H1 (cell line): ENCODE measurements around the gene USP16. TPM values are rescaled to one million over a fixed set of nuclear protein-coding genes. Genes with fewer than 3 reads are reported as not detected.

Experiments used
- ATF2 ChIP-seq: IDR thresholded peaks from 2 replicates; pipeline ENCODE4 v1.6.1; 2012; ENCODE audit warnings: low read length, inconsistent platforms
- CHD7 ChIP-seq: fragments of 300-600 bp; sonication (generic); IDR thresholded peaks from 2 replicates; pipeline ENCODE4 v1.7.1; 2012; ENCODE audit warnings: low read length, moderate library complexity, mild to moderate bottlenecking, inconsistent platforms; ENCODE audit not compliant: insufficient replicate concordance
- NRF1 ChIP-seq: IDR thresholded peaks from 2 replicates; pipeline ENCODE4 v1.6.1; 2011; ENCODE audit warnings: mild to moderate bottlenecking, low read depth, low read length, improper control_type of control experiment
- SIRT6 ChIP-seq: IDR thresholded peaks from one replicate; pipeline ENCODE4 v1.7.1; 2012; ENCODE audit warnings: low read length, inconsistent platforms
- TAF1 ChIP-seq: IDR thresholded peaks from 2 replicates; pipeline ENCODE4 v1.6.1; 2011; ENCODE audit warnings: mild to moderate bottlenecking, low read depth, low read length
- USF2 ChIP-seq: IDR thresholded peaks from 2 replicates; pipeline ENCODE4 v1.6.1; 2011; ENCODE audit warnings: low read length, improper control_type of control experiment
- polyA plus RNA-seq, 7 experiments: library from polyadenylated mRNA; depleted of rRNA in 3 of 7; stranded (reverse) in 5 of 7; unstranded in 2 of 7; fragments of >200 nt in 5 of 7; fragments of 200-250 nt in 2 of 7; gene quantifications; 1 replicate in 5 of 7; 2 replicates in 1 of 7; 4 replicates in 1 of 7; pipeline versions ENCODE4 v1.2.1 to v1.2.3, GENCODE V29; 2011 to 2013; ENCODE audit warnings: missing spikeins in 2 of 7, mixed read lengths in 2 of 7
- total RNA-seq: library from RNA; stranded (reverse); fragmentation: NEBNext Ultra II Directional; extraction: Animal tissue kit (Norgen Biotek cat#: 25700); gene quantifications from 2 replicates; pipeline ENCODE4 v1.2.1, GENCODE V29; 2021
- TF ChIP-seq, protein P1 (sequence below): IDR thresholded peaks from 2 replicates; pipeline ENCODE4 v1.6.1; 2012; ENCODE audit warnings: inconsistent platforms

Gene USP16
- total and polyA plus RNA-seq, 2 of the 8 experiments (the other 6 are each of a cell fraction or from before 2014, with no cell fraction given): 3.4 to 19.1 TPM

DNA sequence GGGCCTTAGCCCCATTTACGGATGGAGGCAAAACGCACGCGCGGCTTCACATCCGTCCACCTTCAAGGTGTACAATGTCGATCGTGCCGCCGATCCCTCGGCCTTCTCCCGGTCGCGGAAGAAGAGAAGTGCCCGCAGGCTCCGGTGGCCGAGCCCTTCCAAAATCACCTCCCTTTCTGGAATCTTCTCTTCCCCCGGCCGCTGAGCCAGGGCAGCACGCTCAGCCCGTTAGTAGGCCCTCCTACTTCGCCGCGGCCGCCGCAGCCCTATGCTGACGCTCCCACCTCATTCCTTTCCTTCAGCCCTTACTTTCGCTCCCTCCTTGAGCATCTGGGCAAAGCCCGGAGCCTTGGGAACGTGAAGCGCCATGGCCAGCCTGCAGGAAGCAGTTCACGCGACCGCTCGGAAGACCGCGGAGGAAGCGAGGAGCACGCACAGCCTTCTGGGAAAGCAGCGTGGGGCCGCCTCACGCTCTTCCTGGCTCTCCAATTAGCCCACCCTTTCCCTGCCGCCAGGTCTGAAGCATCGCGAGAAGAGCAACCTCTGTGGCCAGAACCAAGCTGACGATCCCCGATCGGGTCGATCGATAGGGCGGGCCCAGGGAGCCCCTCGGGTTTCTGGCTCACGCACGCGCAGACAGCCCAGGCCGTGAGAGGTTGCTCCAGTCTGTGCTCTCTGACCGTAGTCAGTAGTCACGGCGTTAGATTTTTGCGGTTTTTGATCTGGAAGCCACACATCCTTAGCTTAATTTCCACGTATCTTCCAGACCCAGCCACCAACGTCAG is 48.9 kb downstream of the USP16 start, which contains the start of gene CCT8 (continued):
- peak; percentile 64 for TF ChIP-seq NRF1
- no peak for TF ChIP-seq CHD7
- TF ChIP-seq, protein P1, sequence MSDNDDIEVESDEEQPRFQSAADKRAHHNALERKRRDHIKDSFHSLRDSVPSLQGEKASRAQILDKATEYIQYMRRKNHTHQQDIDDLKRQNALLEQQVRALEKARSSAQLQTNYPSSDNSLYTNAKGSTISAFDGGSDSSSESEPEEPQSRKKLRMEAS: peak; percentile 69
- no peak for TF ChIP-seq ATF2
- TF ChIP-seq TAF1: peak; percentile 97
- no peak for TF ChIP-seq SIRT6
- no peak for TF ChIP-seq USF2
